ENCODE data around the gene DNM2.

DNM2 gene

GRCh38 chr19:10701955-10702525 lies 15.8 kb upstream of the DNM2 start:
- ChIA-PET CTCF (interaction anchor here (0.5 to 2.4 kb wide), 7 partner anchors 15 to 219 kb away, joined by 3 to 15 read pairs (median 7); partner anchors contain the start of gene DNM2), POLR2A (interaction anchor here (0.6 to 2.2 kb wide), 9 partner anchors 13 to 204 kb away, joined by 3 to 13 read pairs (median 4); partner anchors contain the start of genes CDKN2D, DNM2 and TMED1)
- TF ChIP-seq L3MBTL2 (conservative IDR thresholded peaks at IDR 0.05) = no peak
- TF ChIP-seq ELF4 (IDR thresholded peaks at IDR 0.05) = no peak
- TF ChIP-seq SP1 (IDR thresholded peaks at IDR 0.05) = no peak
- TF ChIP-seq HDGF (IDR thresholded peaks at IDR 0.05; ENCODE audit: borderline replicate concordance) = no peak
- DNase-seq (ENCODE audit: extremely low spot score) = peak; percentile 47

- ChIA-PET CTCF (no interaction called here), POLR2A (no interaction called here)
- DNase-seq (ENCODE audit: extremely low spot score) = no peak
- no peak for TF ChIP-seq ZNF384 (IDR thresholded peaks at IDR 0.05)
- no peak for TF ChIP-seq BHLHE40 (IDR thresholded peaks at IDR 0.05; ENCODE audit: borderline replicate concordance)
- TF ChIP-seq CTBP1 (IDR thresholded peaks at IDR 0.05; ENCODE audit: borderline replicate concordance) = no peak
- TF ChIP-seq FOXA1 (IDR thresholded peaks at IDR 0.05) = no peak
- no peak for TF ChIP-seq L3MBTL2 (conservative IDR thresholded peaks at IDR 0.05)
- no peak for TF ChIP-seq ELF4 (IDR thresholded peaks at IDR 0.05)
- no peak for TF ChIP-seq TARDBP (IDR thresholded peaks at IDR 0.05)
- no peak for TF ChIP-seq LEF1 (IDR thresholded peaks at IDR 0.05; ENCODE audit: borderline replicate concordance)
- no peak for TF ChIP-seq ARNT (IDR thresholded peaks at IDR 0.05)
- no peak for TF ChIP-seq FOXK2 (IDR thresholded peaks at IDR 0.05)
- TF ChIP-seq NFRKB (IDR thresholded peaks at IDR 0.05) = no peak
- no peak for TF ChIP-seq SP1 (IDR thresholded peaks at IDR 0.05)
- TF ChIP-seq FOXM1 (IDR thresholded peaks at IDR 0.05; ENCODE audit: borderline replicate concordance) = no peak
- no peak for TF ChIP-seq HDGF (IDR thresholded peaks at IDR 0.05; ENCODE audit: borderline replicate concordance)
Measured at GRCh38 chr19:10706990-10707389, 10.9 kb upstream of the DNM2 start.

- TF ChIP-seq LEF1 (IDR thresholded peaks at IDR 0.05; ENCODE audit: borderline replicate concordance) (no peak), CTBP1 (IDR thresholded peaks at IDR 0.05; ENCODE audit: borderline replicate concordance) (no peak), L3MBTL2 (conservative IDR thresholded peaks at IDR 0.05) (no peak), FOXA1 (IDR thresholded peaks at IDR 0.05) (no peak), ZNF384 (IDR thresholded peaks at IDR 0.05) (no peak), SP1 (IDR thresholded peaks at IDR 0.05) (no peak), ELF4 (IDR thresholded peaks at IDR 0.05) (no peak), HDGF (IDR thresholded peaks at IDR 0.05; ENCODE audit: borderline replicate concordance) (no peak), NFRKB (IDR thresholded peaks at IDR 0.05) (no peak), FOXK2 (IDR thresholded peaks at IDR 0.05) (no peak), ARNT (IDR thresholded peaks at IDR 0.05) (no peak), TARDBP (IDR thresholded peaks at IDR 0.05) (no peak), BHLHE40 (IDR thresholded peaks at IDR 0.05; ENCODE audit: borderline replicate concordance) (no peak), PKNOX1 (IDR thresholded peaks at IDR 0.05) (no peak), FOXM1 (IDR thresholded peaks at IDR 0.05; ENCODE audit: borderline replicate concordance) (no peak)
- CTCF ChIA-PET = no interaction called here
- POLR2A ChIA-PET = no interaction called here
- no peak for DNase-seq (ENCODE audit: extremely low spot score)
Measured at GRCh38 chr19:10707440-10707839, 10.4 kb upstream of the DNM2 start.

GRCh38 chr19:10708291-10708690 lies 9.6 kb upstream of the DNM2 start:
- TF ChIP-seq FOXM1 (IDR thresholded peaks at IDR 0.05; ENCODE audit: borderline replicate concordance) (no peak), ARNT (IDR thresholded peaks at IDR 0.05) (no peak), SP1 (IDR thresholded peaks at IDR 0.05) (no peak), LEF1 (IDR thresholded peaks at IDR 0.05; ENCODE audit: borderline replicate concordance) (no peak), SUZ12 (IDR thresholded peaks at IDR 0.05) (no peak), PKNOX1 (IDR thresholded peaks at IDR 0.05) (no peak), BHLHE40 (IDR thresholded peaks at IDR 0.05; ENCODE audit: borderline replicate concordance) (no peak)
- POLR2A ChIA-PET = no interaction called here
- CTCF ChIA-PET = no interaction called here
- DNase-seq (ENCODE audit: extremely low spot score) = no peak

- CTCF ChIA-PET = no interaction called here
- TF ChIP-seq FOXA1 (IDR thresholded peaks at IDR 0.05) = no peak
- no peak for TF ChIP-seq ZNF384 (IDR thresholded peaks at IDR 0.05)
- no peak for TF ChIP-seq NFRKB (IDR thresholded peaks at IDR 0.05)
- no peak for TF ChIP-seq CTBP1 (IDR thresholded peaks at IDR 0.05; ENCODE audit: borderline replicate concordance)
- TF ChIP-seq SP1 (IDR thresholded peaks at IDR 0.05) = no peak
- no peak for TF ChIP-seq TARDBP (IDR thresholded peaks at IDR 0.05)
- TF ChIP-seq ARNT (IDR thresholded peaks at IDR 0.05) = no peak
- no peak for TF ChIP-seq LEF1 (IDR thresholded peaks at IDR 0.05; ENCODE audit: borderline replicate concordance)
- TF ChIP-seq HDGF (IDR thresholded peaks at IDR 0.05; ENCODE audit: borderline replicate concordance) = no peak
- no peak for TF ChIP-seq FOXM1 (IDR thresholded peaks at IDR 0.05; ENCODE audit: borderline replicate concordance)
- TF ChIP-seq FOXK2 (IDR thresholded peaks at IDR 0.05) = no peak
- TF ChIP-seq PKNOX1 (IDR thresholded peaks at IDR 0.05) = no peak
- TF ChIP-seq ELF4 (IDR thresholded peaks at IDR 0.05) = no peak
- POLR2A ChIA-PET = no interaction called here
Measured at GRCh38 chr19:10712045-10712444, 5.8 kb upstream of the DNM2 start.

GRCh38 chr19:10712754-10713153 lies 5.1 kb upstream of the DNM2 start:
- no peak for TF ChIP-seq ZNF384 (IDR thresholded peaks at IDR 0.05)
- TF ChIP-seq PKNOX1 (IDR thresholded peaks at IDR 0.05) = no peak
- TF ChIP-seq FOXA1 (IDR thresholded peaks at IDR 0.05) = no peak
- TF ChIP-seq FOXM1 (IDR thresholded peaks at IDR 0.05; ENCODE audit: borderline replicate concordance) = no peak
- TF ChIP-seq NFRKB (IDR thresholded peaks at IDR 0.05) = no peak
- TF ChIP-seq FOXK2 (IDR thresholded peaks at IDR 0.05) = no peak
- TF ChIP-seq SUZ12 (IDR thresholded peaks at IDR 0.05) = no peak
- TF ChIP-seq ELF4 (IDR thresholded peaks at IDR 0.05) = no peak
- TF ChIP-seq HDGF (IDR thresholded peaks at IDR 0.05; ENCODE audit: borderline replicate concordance) = no peak
- TF ChIP-seq LEF1 (IDR thresholded peaks at IDR 0.05; ENCODE audit: borderline replicate concordance) = no peak
- TF ChIP-seq L3MBTL2 (conservative IDR thresholded peaks at IDR 0.05) = no peak
- TF ChIP-seq ARNT (IDR thresholded peaks at IDR 0.05) = no peak
- no peak for TF ChIP-seq CTBP1 (IDR thresholded peaks at IDR 0.05; ENCODE audit: borderline replicate concordance)
- no peak for DNase-seq (ENCODE audit: extremely low spot score)
- ChIA-PET POLR2A (no interaction called here), CTCF (no interaction called here)

More at GRCh38 chr19:10712045-10712444, 5.8 kb upstream of the DNM2 start:
- no peak for DNase-seq (ENCODE audit: extremely low spot score)

Measured in HEK293T (cell line).